ENCODE measurements around the gene ZNF79. TPM values are rescaled to one million over a fixed set of nuclear protein-coding genes. Genes with fewer than 3 reads are reported as not detected.

ZNF79 gene
- total and polyA plus RNA-seq, 9 of the 15 experiments (the other 6 are each of a cell fraction or from before 2014, with no cell fraction given): 0.62 to 7.0 (median 4.1) TPM

DNA sequence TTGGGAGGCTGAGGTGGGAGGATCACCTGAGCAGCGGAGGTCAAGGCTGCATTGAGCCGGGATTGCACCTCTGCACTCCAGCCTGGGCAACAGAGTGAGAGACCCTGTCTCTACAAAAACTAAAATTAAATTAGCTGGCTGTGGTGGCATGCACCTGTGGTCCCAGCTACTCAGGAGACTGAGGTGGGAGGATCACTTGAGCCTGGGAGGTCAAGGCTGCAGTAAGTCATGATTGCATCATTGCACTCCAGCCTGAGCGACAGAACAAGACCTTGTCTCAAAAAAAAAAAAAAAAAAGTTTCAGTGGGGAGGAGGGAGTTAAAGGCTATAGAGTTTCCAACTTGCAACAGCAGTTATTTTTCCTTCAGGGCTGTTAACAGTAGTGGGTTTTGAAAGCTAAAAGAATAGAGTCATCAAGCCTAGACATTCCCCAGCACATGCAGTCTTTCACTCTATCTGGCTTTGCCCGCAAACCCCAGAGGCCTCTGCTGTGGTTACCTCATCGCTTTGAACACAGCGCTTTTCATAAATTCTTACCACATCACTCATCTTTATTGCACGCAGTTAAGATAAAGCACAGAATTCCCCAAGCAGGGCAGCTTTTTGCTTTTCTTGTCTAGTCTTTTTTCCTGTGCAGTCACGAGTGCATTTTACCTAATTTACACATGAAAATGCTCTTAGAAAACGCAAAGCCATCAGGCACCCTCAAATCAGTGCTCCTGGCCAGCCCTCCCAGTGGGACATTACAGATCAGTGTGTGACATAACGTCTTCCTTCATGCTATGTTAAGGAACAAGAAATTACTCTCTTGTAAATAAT, 35.9 kb upstream of the ZNF79 start (continued):
- TF ChIP-seq ZNF79 (CRISPR knock-in tag; IDR thresholded peaks at IDR 0.05; ENCODE audit: low read depth): no peak
- no peak for TF ChIP-seq SAP30 (IDR thresholded peaks at IDR 0.05; ENCODE audit: borderline replicate concordance, insufficient read depth, low read depth, low read length, poor library complexity, severe bottlenecking)
- TF ChIP-seq ZBTB17 (CRISPR knock-in tag; IDR thresholded peaks at IDR 0.05): no peak
- TF ChIP-seq SP2 (IDR thresholded peaks at IDR 0.05; ENCODE audit: extremely low read depth, low read depth, low read length, poor library complexity, severe bottlenecking): no peak
- TF ChIP-seq ZNF507 (tag; conservative IDR thresholded peaks at IDR 0.05): no peak
- TF ChIP-seq BRD9 (IDR thresholded peaks at IDR 0.05; ENCODE audit: low read depth, partially characterized antibody): no peak
- TF ChIP-seq HDAC1 (IDR thresholded peaks at IDR 0.05): no peak; a peak in 1 of 4 replicates
- no peak for TF ChIP-seq ZKSCAN3 (CRISPR knock-in tag; IDR thresholded peaks at IDR 0.05)
- TF ChIP-seq, protein P1, sequence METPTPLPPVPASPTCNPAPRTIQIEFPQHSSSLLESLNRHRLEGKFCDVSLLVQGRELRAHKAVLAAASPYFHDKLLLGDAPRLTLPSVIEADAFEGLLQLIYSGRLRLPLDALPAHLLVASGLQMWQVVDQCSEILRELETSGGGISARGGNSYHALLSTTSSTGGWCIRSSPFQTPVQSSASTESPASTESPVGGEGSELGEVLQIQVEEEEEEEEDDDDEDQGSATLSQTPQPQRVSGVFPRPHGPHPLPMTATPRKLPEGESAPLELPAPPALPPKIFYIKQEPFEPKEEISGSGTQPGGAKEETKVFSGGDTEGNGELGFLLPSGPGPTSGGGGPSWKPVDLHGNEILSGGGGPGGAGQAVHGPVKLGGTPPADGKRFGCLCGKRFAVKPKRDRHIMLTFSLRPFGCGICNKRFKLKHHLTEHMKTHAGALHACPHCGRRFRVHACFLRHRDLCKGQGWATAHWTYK (CRISPR knock-in tag; IDR thresholded peaks at IDR 0.05): no peak
- TF ChIP-seq PRMT5 (CRISPR knock-in tag; IDR thresholded peaks at IDR 0.05): no peak
- TF ChIP-seq ZNF785 (CRISPR knock-in tag; IDR thresholded peaks at IDR 0.05): no peak
- TF ChIP-seq PRPF4 (IDR thresholded peaks at IDR 0.05; ENCODE audit: insufficient read depth, low read depth, low read length, poor library complexity, severe bottlenecking): no peak
- TF ChIP-seq ESRRA (IDR thresholded peaks at IDR 0.05; ENCODE audit: borderline replicate concordance, low read depth): peak; percentile 91; the same call in 1 of the 2 replicates
- TF ChIP-seq, protein P2, sequence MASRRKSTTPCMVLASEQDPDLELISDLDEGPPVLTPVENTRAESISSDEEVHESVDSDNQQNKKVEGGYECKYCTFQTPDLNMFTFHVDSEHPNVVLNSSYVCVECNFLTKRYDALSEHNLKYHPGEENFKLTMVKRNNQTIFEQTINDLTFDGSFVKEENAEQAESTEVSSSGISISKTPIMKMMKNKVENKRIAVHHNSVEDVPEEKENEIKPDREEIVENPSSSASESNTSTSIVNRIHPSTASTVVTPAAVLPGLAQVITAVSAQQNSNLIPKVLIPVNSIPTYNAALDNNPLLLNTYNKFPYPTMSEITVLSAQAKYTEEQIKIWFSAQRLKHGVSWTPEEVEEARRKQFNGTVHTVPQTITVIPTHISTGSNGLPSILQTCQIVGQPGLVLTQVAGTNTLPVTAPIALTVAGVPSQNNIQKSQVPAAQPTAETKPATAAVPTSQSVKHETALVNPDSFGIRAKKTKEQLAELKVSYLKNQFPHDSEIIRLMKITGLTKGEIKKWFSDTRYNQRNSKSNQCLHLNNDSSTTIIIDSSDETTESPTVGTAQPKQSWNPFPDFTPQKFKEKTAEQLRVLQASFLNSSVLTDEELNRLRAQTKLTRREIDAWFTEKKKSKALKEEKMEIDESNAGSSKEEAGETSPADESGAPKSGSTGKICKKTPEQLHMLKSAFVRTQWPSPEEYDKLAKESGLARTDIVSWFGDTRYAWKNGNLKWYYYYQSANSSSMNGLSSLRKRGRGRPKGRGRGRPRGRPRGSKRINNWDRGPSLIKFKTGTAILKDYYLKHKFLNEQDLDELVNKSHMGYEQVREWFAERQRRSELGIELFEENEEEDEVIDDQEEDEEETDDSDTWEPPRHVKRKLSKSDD (conservative IDR thresholded peaks at IDR 0.05; ENCODE audit: low read length): no peak
- no peak for TF ChIP-seq ZZZ3 (IDR thresholded peaks at IDR 0.05)
- TF ChIP-seq TOE1 (IDR thresholded peaks at IDR 0.05; ENCODE audit: borderline replicate concordance): no peak
- TF ChIP-seq TOE1 (CRISPR knock-in tag; IDR thresholded peaks at IDR 0.05; ENCODE audit: borderline replicate concordance, low read depth): no peak
- TF ChIP-seq JUN (IDR thresholded peaks at IDR 0.05; ENCODE audit: borderline replicate concordance, low read depth, low read length): peak; percentile 51; the same call in 1 of the 2 replicates
- no peak; the same call in 1 of the 2 replicates for TF ChIP-seq JUN (CRISPR knock-in tag; IDR thresholded peaks at IDR 0.05; ENCODE audit: borderline replicate concordance)
- TF ChIP-seq, protein P3, sequence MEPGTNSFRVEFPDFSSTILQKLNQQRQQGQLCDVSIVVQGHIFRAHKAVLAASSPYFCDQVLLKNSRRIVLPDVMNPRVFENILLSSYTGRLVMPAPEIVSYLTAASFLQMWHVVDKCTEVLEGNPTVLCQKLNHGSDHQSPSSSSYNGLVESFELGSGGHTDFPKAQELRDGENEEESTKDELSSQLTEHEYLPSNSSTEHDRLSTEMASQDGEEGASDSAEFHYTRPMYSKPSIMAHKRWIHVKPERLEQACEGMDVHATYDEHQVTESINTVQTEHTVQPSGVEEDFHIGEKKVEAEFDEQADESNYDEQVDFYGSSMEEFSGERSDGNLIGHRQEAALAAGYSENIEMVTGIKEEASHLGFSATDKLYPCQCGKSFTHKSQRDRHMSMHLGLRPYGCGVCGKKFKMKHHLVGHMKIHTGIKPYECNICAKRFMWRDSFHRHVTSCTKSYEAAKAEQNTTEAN (CRISPR knock-in tag; IDR thresholded peaks at IDR 0.05): no peak
- TF ChIP-seq ZBTB1 (CRISPR knock-in tag; IDR thresholded peaks at IDR 0.05; ENCODE audit: borderline replicate concordance, low read depth): no peak
- no peak for TF ChIP-seq PCBP2 (IDR thresholded peaks at IDR 0.05; ENCODE audit: low read depth, low read length, poor library complexity, severe bottlenecking)
- no peak for TF ChIP-seq FOS (IDR thresholded peaks at IDR 0.05; ENCODE audit: extremely low read depth, insufficient read length)
